ENCODE results near the gene SP6. TPM values are rescaled to one million over a fixed set of nuclear protein-coding genes. Genes with fewer than 3 reads are reported as not detected.

The SP6 gene
- total and polyA plus RNA-seq, 2 of the 4 experiments (the other 2 are of a cell fraction): under 0.01 to 0.31 TPM

DNA sequence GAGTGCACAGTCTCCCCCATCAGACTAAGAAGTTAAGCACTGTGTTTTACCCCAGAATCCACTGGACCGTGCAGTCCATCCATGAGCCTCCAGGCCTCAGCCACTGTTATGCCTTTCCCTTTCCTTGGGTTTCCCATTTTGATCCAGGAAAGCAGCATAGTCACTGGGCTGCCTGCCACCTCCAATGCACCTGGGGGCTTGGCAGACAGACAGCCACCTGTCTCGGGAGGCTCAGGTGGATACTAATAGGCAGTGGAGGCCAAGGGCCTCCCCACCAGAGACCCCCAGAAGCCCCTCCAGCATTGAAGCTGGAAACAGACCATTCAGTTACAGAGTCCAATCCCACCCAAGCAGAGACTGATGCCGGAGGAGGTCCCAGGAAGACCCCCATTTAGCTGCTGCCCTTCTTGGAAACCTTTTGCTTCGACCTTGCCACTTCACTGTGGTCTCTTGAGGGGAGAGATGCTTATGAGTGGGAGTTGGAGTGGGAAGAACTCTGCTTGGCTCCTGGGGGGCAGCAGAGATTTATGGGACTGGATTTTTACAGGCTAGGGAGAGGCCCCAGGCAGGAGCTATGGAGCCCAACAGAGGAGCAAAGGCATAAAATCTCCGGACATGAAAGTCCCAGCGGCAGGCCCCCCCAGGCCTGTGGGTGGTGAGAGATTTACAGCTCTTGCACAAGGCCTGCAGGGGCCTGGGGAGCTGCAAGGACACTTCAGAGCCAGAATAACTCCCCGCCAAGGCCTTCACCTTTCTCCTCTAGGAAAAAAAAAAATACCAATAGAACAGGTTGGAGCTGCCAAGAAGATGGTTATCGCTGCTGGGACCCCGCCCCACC lies 32.8 kb upstream of the SP6 start (continued):
- no peak for TF ChIP-seq CHD1 (IDR thresholded peaks at IDR 0.05; ENCODE audit: low read depth, low read length)

DNA sequence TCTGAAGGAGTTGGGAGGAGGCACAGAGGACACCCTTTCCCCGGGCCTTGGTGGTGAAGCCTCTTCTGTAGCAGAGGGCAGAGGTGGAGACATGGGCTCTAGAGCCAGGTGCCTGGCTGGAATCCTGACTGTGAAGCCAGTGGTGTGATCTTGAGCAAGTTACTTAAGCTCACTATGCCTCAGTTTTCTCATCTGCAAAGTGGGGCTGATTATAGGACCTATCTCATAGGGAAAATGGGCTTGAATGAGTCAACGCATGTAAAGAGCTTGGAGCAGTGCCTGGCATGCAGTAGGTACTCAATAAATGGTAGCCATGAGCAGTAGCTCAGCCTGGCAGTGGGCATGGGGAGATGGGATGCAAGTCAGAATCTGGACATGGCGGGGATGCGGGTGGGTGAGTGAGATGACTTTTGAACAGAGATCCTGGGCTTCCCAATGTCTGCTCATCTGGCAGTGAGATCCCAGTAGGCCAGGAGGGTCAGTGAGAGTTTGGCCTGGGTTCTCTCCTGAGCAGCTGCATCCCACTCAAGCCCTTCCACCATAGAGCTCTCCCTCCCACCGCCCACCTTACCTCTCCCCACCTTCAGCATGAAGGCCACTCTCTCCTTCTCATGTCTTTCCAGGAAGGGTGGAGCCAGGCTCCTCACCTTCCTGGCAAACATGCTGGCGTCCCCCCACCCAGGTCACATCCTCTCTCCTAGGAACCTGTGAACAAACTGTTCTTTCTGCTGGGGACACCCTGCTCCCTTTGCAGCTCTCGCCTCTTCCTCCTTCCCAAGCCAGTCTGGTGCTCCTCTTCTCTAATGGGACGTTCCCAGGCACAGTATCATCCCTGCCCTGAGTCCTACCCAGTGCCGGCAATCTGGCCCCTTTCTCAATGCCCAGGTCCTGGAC lies 32.0 kb upstream of the SP6 start:
- no peak overlapping the region for H3K9ac ChIP-seq (ENCODE audit: low read depth, low read length)
- no peaks in the 10 kb centered on the region for H3K9me3 ChIP-seq (ENCODE audit: control insufficient read depth, insufficient read depth, low read length)
- H4K20me1 ChIP-seq (ENCODE audit: insufficient read depth, low read length): no peaks in the 10 kb centered on the region
- H4K5ac ChIP-seq (ENCODE audit: low read depth, low read length): peak overlapping the region; percentile 0; the same call in 1 of the 2 replicates
- no peak overlapping the region for H2AK5ac ChIP-seq (ENCODE audit: low read depth, low read length)
- no peak overlapping the region for H3K56ac ChIP-seq (ENCODE audit: extremely low read depth, insufficient read depth, low read length)
- no peaks in the 10 kb centered on the region for H3K36me3 ChIP-seq (ENCODE audit: control insufficient read depth, insufficient read depth, low read length)
- no peak overlapping the region for H4K91ac ChIP-seq (ENCODE audit: insufficient read depth, low read depth, low read length)
- H4K8ac ChIP-seq (ENCODE audit: low read depth in 2 of 2, low read length in 2 of 2): no peak overlapping the region
- no peak overlapping the region; the same call in 1 of the 2 replicates for H3K4me2 ChIP-seq (ENCODE audit: low read depth, low read length)
- H3K4ac ChIP-seq (ENCODE audit: low read depth, low read length): no peak overlapping the region
- no peaks in the 10 kb centered on the region for H3K79me1 ChIP-seq (ENCODE audit: low read depth in 1 of 2, low read length in 2 of 2)
- ATAC-seq (ENCODE audit: low read depth): no peak
- POLR2A ChIA-PET (ENCODE audit: unreplicated experiment): no interaction called here
- no peak overlapping the region for H2BK15ac ChIP-seq (ENCODE audit: low read depth, low read length)
- H3K27ac ChIP-seq (ENCODE audit: insufficient read depth, low read length): no peak overlapping the region
- no peaks in the 10 kb centered on the region for H3K9me1 ChIP-seq (ENCODE audit: insufficient read depth, low read length)
- DNase-seq: no peak
- no peak overlapping the region for H2BK5ac ChIP-seq (ENCODE audit: low read depth, low read length, poor library complexity, severe bottlenecking)
- no peak overlapping the region for H3K4me3 ChIP-seq (ENCODE audit: insufficient read depth, low read depth, low read length)
- whole genome bisulfite sequencing, 2 experiments (ENCODE audit: extremely low coverage in 2 of 2, insufficient read length in 1 of 2): 75% methylated on average over 5 of the region's 9 CpGs; no CpG with 5 or more reads in 1 of the 2 experiments
- peak overlapping the region; percentile 18 for H2AFZ ChIP-seq (replicated peaks; ENCODE audit: low read length, poor library complexity)
- H3K18ac ChIP-seq (ENCODE audit: low read depth, low read length): no peak overlapping the region
- CTCF ChIA-PET: interaction anchor here (4.8 kb wide), 1 partner anchor 41 kb away, joined by 18 read pairs; the partner anchor contains the start of gene SCRN2
- no peak overlapping the region for H2AK9ac ChIP-seq (replicated peaks; ENCODE audit: low read depth, low read length, poor library complexity)
- in situ Hi-C loops (cut with MboI; ENCODE audit: low sequenced_read_pairs) (no loop called here), dilution Hi-C loops (cut with HindIII; ENCODE audit: low sequenced_read_pairs, unreplicated experiment) (no loop called here), intact Hi-C loops (cut with micrococcal nuclease) (no loop called here)
- no peak overlapping the region for H2BK120ac ChIP-seq (ENCODE audit: low read depth, low read length)
- H3K4me1 ChIP-seq (ENCODE audit: control insufficient read depth, insufficient read depth, low read length): peaks cover 4% of the 10 kb centered on the region; the same call in 1 of the 2 replicates
- no peak overlapping the region for H3K23ac ChIP-seq (ENCODE audit: low read depth, low read length)
- peaks cover 8% of the 10 kb centered on the region for H3K27me3 ChIP-seq (ENCODE audit: control insufficient read depth, insufficient read depth, low read length)
- H2BK20ac ChIP-seq (ENCODE audit: low read depth, low read length): no peak overlapping the region
- no peak overlapping the region for H3K14ac ChIP-seq (replicated peaks; ENCODE audit: low read depth, low read length)
- BruUV-seq (replicated peaks): no TSS peak
- TF ChIP-seq MAZ (IDR thresholded peaks at IDR 0.05; ENCODE audit: borderline replicate concordance, low read depth, low read length) (no peak), RAD21 (IDR thresholded peaks at IDR 0.05; ENCODE audit: low read length) (no peak), POLR2A (IDR thresholded peaks at IDR 0.05; ENCODE audit: low read depth, low read length) (no peak), MAFK (IDR thresholded peaks at IDR 0.05; ENCODE audit: low read depth, low read length) (no peak), RFX5 (IDR thresholded peaks at IDR 0.05; ENCODE audit: low read depth, low read length) (no peak), NFE2L2 (IDR thresholded peaks at IDR 0.05; ENCODE audit: low read depth, low read length) (no peak), CHD1 (IDR thresholded peaks at IDR 0.05; ENCODE audit: low read depth, low read length) (no peak), FOS (IDR thresholded peaks at IDR 0.05; ENCODE audit: low read depth, low read length) (no peak)
- TF ChIP-seq, protein P1, sequence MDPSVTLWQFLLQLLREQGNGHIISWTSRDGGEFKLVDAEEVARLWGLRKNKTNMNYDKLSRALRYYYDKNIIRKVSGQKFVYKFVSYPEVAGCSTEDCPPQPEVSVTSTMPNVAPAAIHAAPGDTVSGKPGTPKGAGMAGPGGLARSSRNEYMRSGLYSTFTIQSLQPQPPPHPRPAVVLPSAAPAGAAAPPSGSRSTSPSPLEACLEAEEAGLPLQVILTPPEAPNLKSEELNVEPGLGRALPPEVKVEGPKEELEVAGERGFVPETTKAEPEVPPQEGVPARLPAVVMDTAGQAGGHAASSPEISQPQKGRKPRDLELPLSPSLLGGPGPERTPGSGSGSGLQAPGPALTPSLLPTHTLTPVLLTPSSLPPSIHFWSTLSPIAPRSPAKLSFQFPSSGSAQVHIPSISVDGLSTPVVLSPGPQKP (IDR thresholded peaks at IDR 0.05; ENCODE audit: borderline replicate concordance, low read depth, low read length): no peak
- TF ChIP-seq, protein P2, sequence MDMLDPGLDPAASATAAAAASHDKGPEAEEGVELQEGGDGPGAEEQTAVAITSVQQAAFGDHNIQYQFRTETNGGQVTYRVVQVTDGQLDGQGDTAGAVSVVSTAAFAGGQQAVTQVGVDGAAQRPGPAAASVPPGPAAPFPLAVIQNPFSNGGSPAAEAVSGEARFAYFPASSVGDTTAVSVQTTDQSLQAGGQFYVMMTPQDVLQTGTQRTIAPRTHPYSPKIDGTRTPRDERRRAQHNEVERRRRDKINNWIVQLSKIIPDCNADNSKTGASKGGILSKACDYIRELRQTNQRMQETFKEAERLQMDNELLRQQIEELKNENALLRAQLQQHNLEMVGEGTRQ (IDR thresholded peaks at IDR 0.05; ENCODE audit: low read depth, low read length): no peak
